SU-DHL-6 (cell line): ENCODE results near the gene PRDM16.

Experiments used
- H2AFZ ChIP-seq: fragments of 200-600 bp; sonication (generic); 2 replicates; pipeline ENCODE4 v1.6.1; 2014; ENCODE audit warnings: low read depth, mild to moderate bottlenecking, moderate library complexity, mixed read lengths, antibody characterized with exemption, low read length; ENCODE audit not compliant: severe bottlenecking
- H3F3A ChIP-seq: fragments of 200-600 bp; shearing (Covaris generic); 2 replicates; pipeline ENCODE4 v1.6.0; 2016; ENCODE audit warnings: antibody characterized with exemption, mild to moderate bottlenecking; ENCODE audit not compliant: insufficient read depth
- H3K27ac ChIP-seq: fragments of 200-600 bp; sonication (generic); 2 replicates; pipeline ENCODE4 v1.5.1; 2016; ENCODE audit warnings: low read depth, mild to moderate bottlenecking, low read length, moderate library complexity, mixed read lengths
- H3K27me3 ChIP-seq: fragments of 200-600 bp; sonication (generic), shearing (Covaris generic); 2 replicates; pipeline ENCODE4 v1.6.0; 2014; ENCODE audit warnings: mild to moderate bottlenecking, low read length
- H3K36me3 ChIP-seq: fragments of 200-600 bp; sonication (generic); 2 replicates; pipeline ENCODE4 v1.6.1; 2014; ENCODE audit warnings: mild to moderate bottlenecking, low read length, mixed read lengths
- H3K4me2 ChIP-seq: fragments of 300-600, 200-600 bp; shearing (Covaris generic), sonication (generic); 2 replicates; pipeline ENCODE4 v1.6.0; 2014; ENCODE audit warnings: low read length, low read depth, mild to moderate bottlenecking; ENCODE audit not compliant: poor library complexity, severe bottlenecking
- H3K4me3 ChIP-seq: fragments of 200-600 bp; sonication (generic); 2 replicates; pipeline ENCODE4 v1.5.1; 2014; ENCODE audit warnings: antibody characterized with exemption, low read length, mild to moderate bottlenecking, mixed read lengths; ENCODE audit not compliant: insufficient read depth, poor library complexity, severe bottlenecking
- H3K79me2 ChIP-seq: fragments of 200-600 bp; sonication (generic); 2 replicates; pipeline ENCODE4 v1.6.1; 2014; ENCODE audit warnings: mild to moderate bottlenecking, low read length, moderate library complexity; ENCODE audit not compliant: insufficient read depth
- H3K9ac ChIP-seq: fragments of 200-600 bp; sonication (generic); 2 replicates; pipeline ENCODE4 v1.7.0; 2014; ENCODE audit warnings: mild to moderate bottlenecking, low read length
- H3K9me2 ChIP-seq: fragments of 200-600 bp; sonication (generic); replicated peaks from 2 replicates; pipeline ENCODE4 v1.6.1; 2014; ENCODE audit warnings: low read length; ENCODE audit not compliant: insufficient read depth
- H3K9me3 ChIP-seq: fragments of 200-600 bp; sonication (generic); 2 replicates; pipeline ENCODE4 v1.6.1; 2014; ENCODE audit warnings: low read length, mixed read lengths; ENCODE audit not compliant: insufficient read depth
- H4K20me1 ChIP-seq: fragments of 200-600 bp; sonication (generic); 2 replicates; pipeline ENCODE4 v1.6.1; 2014; ENCODE audit warnings: low read depth, mild to moderate bottlenecking, antibody characterized with exemption, low read length, moderate library complexity, mixed read lengths
- EZH2phosphoT487 ChIP-seq: fragments of 200-600 bp; sonication (generic), shearing (Covaris generic); conservative IDR thresholded peaks from 2 replicates; pipeline ENCODE4 v1.6.1; 2018; ENCODE audit warnings: mild to moderate bottlenecking, antibody characterized with exemption, low read length, moderate library complexity, mixed read lengths
- TF ChIP-seq, protein P1 (sequence below): fragments of 200-600 bp; sonication (generic); IDR thresholded peaks from one replicate; pipeline ENCODE4 v1.5.1; 2017; ENCODE audit warnings: antibody characterized with exemption, mild to moderate bottlenecking, low read length, moderate library complexity; ENCODE audit not compliant: insufficient read depth, poor library complexity, severe bottlenecking

The PRDM16 gene

DNA sequence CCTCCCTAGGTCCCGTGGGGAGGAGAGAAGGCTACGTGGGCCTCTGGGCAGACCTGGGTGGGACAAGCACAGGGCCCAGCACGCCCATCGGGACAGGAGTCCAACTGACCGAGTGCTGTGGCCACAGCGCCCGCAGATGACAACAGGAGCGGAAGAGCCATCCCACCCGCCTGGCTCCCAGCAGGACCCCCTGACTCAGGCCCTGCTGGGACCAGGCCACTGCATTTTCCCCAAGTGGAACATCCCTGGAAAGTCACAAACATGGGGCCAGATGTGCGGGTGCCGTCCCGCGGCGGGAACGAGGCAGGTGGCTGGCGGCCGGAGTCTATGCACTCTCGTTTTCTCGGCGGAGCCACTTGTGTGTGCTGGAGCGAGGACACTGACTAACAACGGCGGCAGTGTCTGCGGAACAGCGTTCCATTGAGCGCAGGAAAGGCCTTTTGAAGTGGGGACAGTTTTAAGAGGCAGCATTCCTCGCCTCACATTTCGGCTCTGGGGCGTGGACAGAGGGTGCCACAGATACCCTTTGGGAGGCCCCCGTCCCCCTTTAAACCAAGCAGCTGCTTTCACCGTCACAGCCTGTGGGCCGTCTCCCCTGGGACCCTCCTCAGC lies 291.7 kb downstream of the PRDM16 start:
- Histone ChIP-seq H3K9me3 (no peaks in the 10 kb centered on the region), H2AFZ (no peak overlapping the region), H3K9me2 (no peaks in the 10 kb centered on the region), H3K9ac (no peak overlapping the region), H3K36me3 (no peaks in the 10 kb centered on the region), H4K20me1 (no peaks in the 10 kb centered on the region), H3K4me2 (no peak overlapping the region), H3F3A (no peaks in the 10 kb centered on the region), H3K27ac (no peak overlapping the region), H3K4me3 (no peak overlapping the region), H3K79me2 (no peaks in the 10 kb centered on the region), H3K27me3 (no peaks in the 10 kb centered on the region)
- no peak for TF ChIP-seq EZH2phosphoT487
- TF ChIP-seq, protein P1, sequence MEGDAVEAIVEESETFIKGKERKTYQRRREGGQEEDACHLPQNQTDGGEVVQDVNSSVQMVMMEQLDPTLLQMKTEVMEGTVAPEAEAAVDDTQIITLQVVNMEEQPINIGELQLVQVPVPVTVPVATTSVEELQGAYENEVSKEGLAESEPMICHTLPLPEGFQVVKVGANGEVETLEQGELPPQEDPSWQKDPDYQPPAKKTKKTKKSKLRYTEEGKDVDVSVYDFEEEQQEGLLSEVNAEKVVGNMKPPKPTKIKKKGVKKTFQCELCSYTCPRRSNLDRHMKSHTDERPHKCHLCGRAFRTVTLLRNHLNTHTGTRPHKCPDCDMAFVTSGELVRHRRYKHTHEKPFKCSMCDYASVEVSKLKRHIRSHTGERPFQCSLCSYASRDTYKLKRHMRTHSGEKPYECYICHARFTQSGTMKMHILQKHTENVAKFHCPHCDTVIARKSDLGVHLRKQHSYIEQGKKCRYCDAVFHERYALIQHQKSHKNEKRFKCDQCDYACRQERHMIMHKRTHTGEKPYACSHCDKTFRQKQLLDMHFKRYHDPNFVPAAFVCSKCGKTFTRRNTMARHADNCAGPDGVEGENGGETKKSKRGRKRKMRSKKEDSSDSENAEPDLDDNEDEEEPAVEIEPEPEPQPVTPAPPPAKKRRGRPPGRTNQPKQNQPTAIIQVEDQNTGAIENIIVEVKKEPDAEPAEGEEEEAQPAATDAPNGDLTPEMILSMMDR: no peak

DNA sequence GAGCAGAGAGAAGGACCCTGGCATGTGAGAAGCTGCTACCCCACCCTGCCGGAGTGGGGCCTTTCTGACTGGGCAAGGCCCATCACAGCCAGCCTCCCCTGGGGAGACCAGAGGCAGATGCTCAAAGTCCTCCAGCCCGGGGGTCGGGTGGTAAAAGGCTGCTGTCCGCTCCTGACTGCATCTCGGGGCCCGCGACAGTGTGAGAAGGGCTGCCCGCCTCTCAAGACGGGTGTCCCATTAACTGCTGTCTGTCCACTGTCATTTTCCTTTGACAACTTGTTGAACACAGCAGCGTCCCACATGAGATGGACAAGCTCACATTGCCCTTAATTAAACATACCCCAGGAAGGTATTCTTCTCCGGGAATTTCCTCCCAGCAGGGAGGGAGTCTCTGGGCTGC lies 294.0 kb downstream of the PRDM16 start:
- H3K4me3 ChIP-seq: no peak overlapping the region
- H3K79me2 ChIP-seq: no peaks in the 10 kb centered on the region
- H4K20me1 ChIP-seq: no peaks in the 10 kb centered on the region
- no peak overlapping the region for H3K4me2 ChIP-seq
- H3K27me3 ChIP-seq: no peaks in the 10 kb centered on the region
- TF ChIP-seq EZH2phosphoT487: no peak
- TF ChIP-seq, protein P1: no peak
- no peaks in the 10 kb centered on the region for H3K9me2 ChIP-seq
- no peak overlapping the region for H3K9ac ChIP-seq
- no peaks in the 10 kb centered on the region for H3K9me3 ChIP-seq
- H3K27ac ChIP-seq: no peak overlapping the region
- no peaks in the 10 kb centered on the region for H3F3A ChIP-seq
- H2AFZ ChIP-seq: no peak overlapping the region
- no peaks in the 10 kb centered on the region for H3K36me3 ChIP-seq

DNA sequence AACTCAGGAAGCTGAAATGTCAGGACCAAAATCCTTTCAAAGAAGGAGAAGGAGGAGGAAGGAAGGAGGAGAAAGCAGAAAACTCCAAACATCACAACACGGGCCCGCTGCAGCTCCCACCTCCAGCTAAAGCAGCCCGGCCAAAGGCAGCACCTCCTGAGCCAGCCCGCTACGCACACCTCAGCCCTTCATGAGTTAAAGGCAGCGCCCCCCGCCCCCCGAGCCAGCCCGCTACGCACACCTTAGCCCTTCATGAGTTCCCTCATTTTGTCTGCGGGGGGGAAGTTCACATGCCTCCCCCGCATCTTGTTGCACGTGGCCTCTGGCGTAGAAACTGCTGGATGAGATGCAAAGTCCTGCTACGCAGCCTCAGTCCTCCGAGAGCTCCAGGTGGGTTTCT lies 294.8 kb downstream of the PRDM16 start:
- Histone ChIP-seq H3K27me3 (no peaks in the 10 kb centered on the region), H4K20me1 (no peaks in the 10 kb centered on the region), H3K36me3 (no peaks in the 10 kb centered on the region), H3K9me2 (no peaks in the 10 kb centered on the region), H3K4me2 (no peak overlapping the region), H3F3A (no peaks in the 10 kb centered on the region), H3K27ac (no peak overlapping the region), H3K79me2 (no peaks in the 10 kb centered on the region), H3K9me3 (no peaks in the 10 kb centered on the region), H3K9ac (no peak overlapping the region), H2AFZ (no peak overlapping the region), H3K4me3 (no peak overlapping the region)
- TF ChIP-seq EZH2phosphoT487: no peak
- TF ChIP-seq, protein P1: no peak
